ENCODE results near the gene PIKFYVE. TPM values are rescaled to one million over a fixed set of nuclear protein-coding genes. Genes with fewer than 3 reads are reported as not detected.

PIKFYVE gene
- total and polyA plus RNA-seq, 4 donors: 5.7 to 46.9 (median 17.3) TPM

- H3K4me1 ChIP-seq (ENCODE audit: control insufficient read depth in 5 of 5, insufficient read depth in 5 of 5, low read length in 5 of 5): peaks cover 0 to 9% (median 0%) of the 10 kb centered on the region in 5 donors
- H3K9me3 ChIP-seq (ENCODE audit: control insufficient read depth in 4 of 4, insufficient read depth in 3 of 4, low read length in 3 of 4): no peaks in the 10 kb centered on the region
- no peaks in the 10 kb centered on the region for H3K27me3 ChIP-seq (ENCODE audit: control insufficient read depth in 3 of 3, insufficient read depth in 3 of 3, low read length in 2 of 3)
- H3K27ac ChIP-seq (ENCODE audit: low read depth in 1 of 2, low read length in 1 of 2): peak overlapping the region in 1 of 2 donors; percentile 0
- 83 to 92% methylated on average over 2 of the region's 2 CpGs for WGBS, 2 donors
- TF ChIP-seq CTCF (IDR thresholded peaks at IDR 0.05; ENCODE audit: control extremely low read depth, extremely low read depth): no peak
- H3K36me3 ChIP-seq (ENCODE audit: control insufficient read depth in 4 of 4, insufficient read depth in 4 of 4, low read length in 4 of 4): peaks cover 14 to 21% (median 15%) of the 10 kb centered on the region in 4 donors
- DNase-seq (peak in 1 of 3 donors; percentile 8), ATAC-seq (ENCODE audit: insufficient read depth, low FRiP score) (no peak)
- H3K9ac ChIP-seq (ENCODE audit: insufficient read depth in 1 of 2, low read length in 2 of 2): no peak overlapping the region
- no peak overlapping the region for H3K4me3 ChIP-seq
Measured at GRCh38 chr2:208320686-208321085, 54.6 kb downstream of the PIKFYVE start.

- ATAC-seq (ENCODE audit: insufficient read depth, low FRiP score): no peak
- DNase-seq: no peak
- WGBS, 2 donors: 92 to 98% methylated on average over 4 of the region's 4 CpGs
- H3K27me3 ChIP-seq (ENCODE audit: control insufficient read depth in 3 of 3, insufficient read depth in 3 of 3, low read length in 2 of 3): no peaks in the 10 kb centered on the region
- no peak overlapping the region for H3K9ac ChIP-seq (ENCODE audit: insufficient read depth in 1 of 2, low read length in 2 of 2)
- no peak for TF ChIP-seq CTCF (IDR thresholded peaks at IDR 0.05; ENCODE audit: control extremely low read depth, extremely low read depth)
- H3K4me1 ChIP-seq (ENCODE audit: control insufficient read depth in 5 of 5, insufficient read depth in 5 of 5, low read length in 5 of 5): no peaks in the 10 kb centered on the region
- no peak overlapping the region for H3K4me3 ChIP-seq
- no peaks in the 10 kb centered on the region for H3K9me3 ChIP-seq (ENCODE audit: control insufficient read depth in 4 of 4, insufficient read depth in 3 of 4, low read length in 3 of 4)
- no peak overlapping the region for H3K27ac ChIP-seq (ENCODE audit: low read depth in 1 of 2, low read length in 1 of 2)
- H3K36me3 ChIP-seq (ENCODE audit: control insufficient read depth in 4 of 4, insufficient read depth in 4 of 4, low read length in 4 of 4): peaks cover 19 to 31% (median 23%) of the 10 kb centered on the region in 4 donors
Measured at GRCh38 chr2:208326016-208326415, 60.0 kb downstream of the PIKFYVE start.

- no peak for ATAC-seq (ENCODE audit: insufficient read depth, low FRiP score)
- H3K9me3 ChIP-seq (ENCODE audit: control insufficient read depth in 4 of 4, insufficient read depth in 3 of 4, low read length in 3 of 4): no peaks in the 10 kb centered on the region
- no peak for TF ChIP-seq CTCF (IDR thresholded peaks at IDR 0.05; ENCODE audit: control extremely low read depth, extremely low read depth)
- H3K4me3 ChIP-seq: no peak overlapping the region
- H3K36me3 ChIP-seq (ENCODE audit: control insufficient read depth in 4 of 4, insufficient read depth in 4 of 4, low read length in 4 of 4): peaks cover 21 to 38% (median 27%) of the 10 kb centered on the region in 4 donors
- no peaks in the 10 kb centered on the region for H3K27me3 ChIP-seq (ENCODE audit: control insufficient read depth in 3 of 3, insufficient read depth in 3 of 3, low read length in 2 of 3)
- H3K9ac ChIP-seq (ENCODE audit: insufficient read depth in 1 of 2, low read length in 2 of 2): no peak overlapping the region
- DNase-seq: no peak
- no peaks in the 10 kb centered on the region for H3K4me1 ChIP-seq (ENCODE audit: control insufficient read depth in 5 of 5, insufficient read depth in 5 of 5, low read length in 5 of 5)
- H3K27ac ChIP-seq (ENCODE audit: low read depth in 1 of 2, low read length in 1 of 2): no peak overlapping the region
Measured at GRCh38 chr2:208329485-208329884, 63.4 kb downstream of the PIKFYVE start.

GRCh38 chr2:208334230-208334629 is 68.2 kb downstream of the PIKFYVE start:
- TF ChIP-seq CTCF (IDR thresholded peaks at IDR 0.05; ENCODE audit: control extremely low read depth, extremely low read depth): no peak
- Histone ChIP-seq H3K9ac (ENCODE audit: insufficient read depth in 1 of 2, low read length in 2 of 2) (no peak overlapping the region), H3K4me3 (no peak overlapping the region), H3K36me3 (ENCODE audit: control insufficient read depth in 4 of 4, insufficient read depth in 4 of 4, low read length in 4 of 4) (peaks cover 14 to 33% (median 24%) of the 10 kb centered on the region in 4 donors), H3K27ac (ENCODE audit: low read depth in 1 of 2, low read length in 1 of 2) (no peak overlapping the region), H3K4me1 (ENCODE audit: control insufficient read depth in 5 of 5, insufficient read depth in 5 of 5, low read length in 5 of 5) (no peaks in the 10 kb centered on the region), H3K9me3 (ENCODE audit: control insufficient read depth in 4 of 4, insufficient read depth in 3 of 4, low read length in 3 of 4) (no peaks in the 10 kb centered on the region), H3K27me3 (ENCODE audit: control insufficient read depth in 3 of 3, insufficient read depth in 3 of 3, low read length in 2 of 3) (no peaks in the 10 kb centered on the region)
- no peak for ATAC-seq (ENCODE audit: insufficient read depth, low FRiP score)
- DNase-seq: no peak
